GM18507 (cell line): Measurements from ENCODE around the gene EPHB2.

Experiments used
- DNase-seq: peaks from one replicate; pipeline ENCODE4 v3.0.0; 2011; ENCODE audit warnings: low read depth; ENCODE audit not compliant: insufficient read length; ENCODE audit errors: extremely low spot score
- FAIRE-seq: peaks from 2 replicates; lab custom pipeline; 2011; peaks lifted over from hg19 to GRCh38; lab: Jason Lieb, UNC

Gene EPHB2

DNA sequence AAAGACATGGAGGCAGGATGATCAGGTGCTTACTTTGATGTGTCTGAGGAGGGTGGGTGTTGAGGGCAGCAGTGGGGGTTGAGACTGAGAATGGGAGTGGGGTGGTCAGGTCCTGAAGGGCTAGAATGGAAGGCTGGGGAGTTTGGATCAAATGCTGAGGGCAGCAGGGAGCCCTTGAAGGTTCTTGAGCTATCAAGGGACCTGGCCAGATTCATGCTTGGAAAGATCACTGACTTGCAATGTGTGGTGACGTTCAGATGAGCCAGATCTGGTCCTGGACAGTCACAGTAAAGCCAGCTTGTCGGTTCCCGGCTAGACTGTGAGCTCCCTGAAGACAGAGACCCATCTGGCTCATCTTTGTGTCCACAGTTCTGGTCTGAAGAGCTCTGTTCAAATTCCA lies 3.8 kb downstream of the EPHB2 start:
- FAIRE-seq = no peak
- no peak for DNase-seq

DNA sequence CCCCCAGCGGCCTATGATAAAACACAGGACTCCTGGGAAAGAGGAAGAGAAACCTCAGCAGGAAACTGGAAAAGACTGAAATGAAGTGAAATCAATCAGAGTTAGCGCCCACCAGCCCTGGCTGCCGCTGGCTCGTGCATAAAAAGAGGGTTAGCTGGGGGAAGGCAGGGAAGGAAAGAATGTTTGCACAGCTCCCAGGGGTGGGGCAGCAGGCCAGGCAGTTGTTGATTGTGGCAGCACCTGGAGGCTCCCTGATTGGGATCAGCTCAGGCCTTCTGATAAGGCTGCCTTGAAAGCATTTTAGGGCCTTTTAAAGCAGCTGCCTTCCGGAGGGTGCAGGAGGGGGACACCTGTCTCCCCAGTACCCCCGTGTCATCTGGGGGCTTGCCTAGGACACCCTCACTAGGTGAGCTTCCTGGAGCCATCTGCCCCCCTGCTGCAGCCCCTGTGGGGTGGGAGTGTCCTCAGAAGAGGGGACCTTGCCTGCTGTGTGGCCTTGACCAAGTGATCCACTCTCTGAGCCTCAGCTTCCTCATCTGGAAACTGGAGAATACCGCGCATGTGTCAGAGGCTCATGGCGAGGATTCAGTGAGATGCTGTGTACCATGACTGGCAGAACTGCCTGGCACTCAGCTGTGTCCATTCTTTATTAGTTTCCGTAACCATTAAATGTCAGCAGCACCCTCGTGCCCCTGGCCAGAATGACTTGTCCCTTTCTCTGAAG lies 6.6 kb downstream of the EPHB2 start:
- DNase-seq (no peak), FAIRE-seq (no peak)

DNA sequence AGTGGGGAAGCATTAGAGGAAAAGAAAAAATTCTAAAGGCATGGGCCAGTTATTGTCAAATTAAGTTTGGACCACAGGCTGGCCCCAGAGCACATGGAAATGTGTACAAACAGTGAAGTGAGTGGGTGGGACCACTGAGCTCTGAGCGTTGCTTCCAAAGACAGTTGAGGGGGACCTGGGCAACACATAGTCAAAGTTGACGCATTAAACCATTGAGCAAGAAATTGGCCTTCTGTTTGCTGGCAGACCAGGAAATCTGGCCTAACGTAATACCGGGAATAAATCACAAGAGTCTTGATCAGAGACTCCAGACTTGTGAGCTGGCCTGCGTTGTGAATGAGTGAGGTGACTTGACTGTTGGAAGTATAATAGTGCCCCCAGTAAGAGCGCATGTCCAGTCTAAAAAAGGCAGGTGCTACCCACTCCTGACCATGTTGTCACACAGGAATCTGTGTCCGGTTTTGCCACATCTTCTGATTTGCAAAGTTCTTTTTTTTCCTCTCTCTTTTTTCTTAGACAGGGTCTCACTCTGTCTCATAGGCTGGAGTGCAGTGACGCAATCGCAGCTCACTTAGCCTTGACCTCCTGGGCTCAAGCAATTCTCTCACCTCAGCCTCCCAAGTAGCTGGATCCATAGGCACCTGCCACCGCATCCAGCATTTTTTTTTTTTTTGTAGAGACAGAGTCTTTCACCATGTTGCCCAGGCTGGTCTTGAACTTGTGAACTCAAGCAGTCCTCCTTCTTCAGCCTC lies 10.7 kb downstream of the EPHB2 start:
- FAIRE-seq (no peak), DNase-seq (no peak)

- no peak for DNase-seq
- FAIRE-seq = no peak
Measured at GRCh38 chr1:22722901-22723550, 12.4 kb downstream of the EPHB2 start.

- DNase-seq = no peak
- FAIRE-seq = no peak
Measured at GRCh38 chr1:22727873-22728272, 17.2 kb downstream of the EPHB2 start.

DNA sequence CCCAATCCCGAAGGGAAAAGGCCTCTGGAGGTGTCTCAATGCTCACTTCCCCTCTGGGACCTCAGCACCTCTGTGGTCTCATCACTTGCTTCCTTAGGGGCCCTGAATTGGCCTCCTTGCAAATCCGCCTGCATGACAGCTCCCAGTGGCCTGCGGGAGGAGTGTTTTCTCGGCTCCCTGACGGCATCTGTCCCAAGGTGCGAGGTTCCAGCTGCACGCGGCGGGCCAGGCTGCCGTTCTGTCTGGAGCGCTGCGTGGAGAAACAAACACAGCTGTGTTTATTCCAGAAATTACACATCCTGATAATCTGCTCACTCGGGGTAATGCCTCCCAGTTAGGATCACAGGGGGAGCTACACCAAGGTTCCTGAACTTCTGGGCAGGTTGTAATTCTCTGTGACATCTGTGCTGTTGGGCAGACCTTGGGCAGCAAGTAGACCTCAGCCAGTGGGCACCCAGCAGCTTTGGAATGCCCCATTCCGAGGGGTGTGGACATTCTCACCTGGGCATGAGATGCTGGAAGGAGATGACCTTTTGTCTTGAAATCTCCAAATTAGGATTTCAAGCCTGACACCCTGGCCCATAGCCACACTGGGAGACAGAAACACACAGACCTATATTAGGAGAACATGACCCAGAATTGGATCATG lies 18.2 kb downstream of the EPHB2 start:
- FAIRE-seq (no peak), DNase-seq (no peak)

DNA sequence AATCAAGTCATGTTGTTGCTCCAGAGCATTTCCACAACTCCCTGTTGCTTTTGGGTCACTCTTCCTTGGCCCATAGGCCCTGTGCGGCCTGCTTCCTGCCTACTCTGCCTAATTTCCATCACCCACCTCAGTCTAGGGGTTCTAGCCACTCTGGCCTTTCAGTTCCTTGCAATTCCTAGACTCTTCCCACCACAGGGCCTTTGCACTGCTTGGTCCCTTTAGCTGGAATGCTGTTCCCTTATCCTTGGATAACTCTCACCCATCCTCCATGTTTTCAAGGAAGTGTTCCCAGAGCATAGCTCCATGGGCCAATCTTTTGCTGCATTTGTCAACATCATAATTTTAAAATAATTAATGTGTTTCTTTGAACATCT lies 18.7 kb downstream of the EPHB2 start:
- FAIRE-seq (no peak), DNase-seq (no peak)

DNA sequence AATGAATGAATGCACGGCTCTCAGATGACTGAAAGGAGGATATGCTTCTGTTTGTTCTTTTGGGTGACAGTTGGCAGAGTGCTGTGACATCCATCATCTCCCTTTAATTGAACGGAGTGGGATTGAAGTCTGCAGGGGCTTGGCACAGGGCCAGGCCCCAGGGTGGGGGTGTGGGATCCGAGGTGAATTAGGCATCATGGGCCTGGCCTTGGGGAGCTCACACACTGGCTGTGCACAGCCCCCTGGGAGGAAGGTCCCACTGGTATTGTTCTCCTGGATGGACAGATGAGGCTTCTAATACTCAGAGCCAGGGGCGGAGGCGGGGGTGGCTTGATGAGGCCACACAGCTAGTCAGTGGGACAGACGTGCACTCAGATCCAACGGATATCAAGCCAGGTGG lies 19.3 kb downstream of the EPHB2 start:
- FAIRE-seq (no peak), DNase-seq (no peak)

DNA sequence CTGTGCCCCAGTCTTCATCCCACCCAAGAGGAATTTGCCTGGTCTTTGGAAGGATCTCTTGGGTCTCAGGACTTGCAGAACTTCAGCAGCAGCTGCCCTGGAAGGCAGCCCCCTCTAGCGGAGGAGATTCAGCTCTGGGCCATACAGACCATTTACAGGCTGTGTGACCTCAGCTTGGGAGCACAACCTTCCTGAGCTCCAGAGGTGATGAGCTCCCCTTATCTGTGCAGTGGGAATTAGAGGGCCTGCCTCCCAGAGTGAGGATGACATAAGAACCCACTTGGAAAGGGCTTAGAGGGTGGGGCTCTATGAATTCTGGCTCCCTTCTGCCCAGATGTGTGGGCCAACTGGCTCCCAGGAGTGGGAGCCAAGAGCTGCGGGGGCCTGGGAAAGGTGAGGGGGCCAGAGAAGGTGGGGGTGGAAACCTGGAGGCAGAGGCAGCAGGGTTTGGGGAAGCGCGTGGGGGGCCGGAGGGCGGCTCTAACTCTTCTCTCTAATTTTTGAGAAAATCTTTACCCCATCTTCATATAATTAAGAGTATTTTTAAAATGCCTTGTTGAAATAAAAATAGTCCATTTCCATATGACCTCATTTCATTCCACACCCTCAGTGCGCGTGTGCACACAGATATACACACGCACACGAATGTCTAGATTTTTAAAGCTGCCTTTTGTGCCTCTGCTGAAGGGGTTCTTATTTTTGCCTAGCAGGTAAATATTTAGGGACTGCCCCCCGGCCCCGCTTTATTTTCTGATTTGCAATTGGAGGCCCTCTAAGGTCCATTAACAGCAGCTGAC lies 21.5 kb downstream of the EPHB2 start:
- FAIRE-seq (no peak), DNase-seq (no peak)

DNA sequence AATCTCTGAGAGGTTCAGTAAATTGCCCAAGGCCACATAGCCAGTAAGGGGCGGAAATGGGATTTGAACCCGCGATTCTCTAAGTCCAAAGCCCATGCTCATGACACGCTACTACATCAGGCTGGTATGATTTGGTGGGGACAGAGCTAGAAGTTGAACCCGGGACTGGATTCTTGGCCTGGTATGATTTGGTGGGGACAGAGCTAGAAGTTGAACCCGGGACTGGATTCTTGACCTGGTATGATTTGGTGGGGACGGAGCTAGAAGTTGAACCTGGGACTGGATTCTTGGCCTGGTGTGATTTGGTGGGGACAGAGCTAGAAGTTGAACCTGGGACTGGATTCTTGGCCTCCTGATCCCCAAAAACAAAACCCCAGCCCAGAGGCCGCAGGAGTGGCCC lies 23.0 kb downstream of the EPHB2 start:
- FAIRE-seq = no peak
- DNase-seq = no peak

DNA sequence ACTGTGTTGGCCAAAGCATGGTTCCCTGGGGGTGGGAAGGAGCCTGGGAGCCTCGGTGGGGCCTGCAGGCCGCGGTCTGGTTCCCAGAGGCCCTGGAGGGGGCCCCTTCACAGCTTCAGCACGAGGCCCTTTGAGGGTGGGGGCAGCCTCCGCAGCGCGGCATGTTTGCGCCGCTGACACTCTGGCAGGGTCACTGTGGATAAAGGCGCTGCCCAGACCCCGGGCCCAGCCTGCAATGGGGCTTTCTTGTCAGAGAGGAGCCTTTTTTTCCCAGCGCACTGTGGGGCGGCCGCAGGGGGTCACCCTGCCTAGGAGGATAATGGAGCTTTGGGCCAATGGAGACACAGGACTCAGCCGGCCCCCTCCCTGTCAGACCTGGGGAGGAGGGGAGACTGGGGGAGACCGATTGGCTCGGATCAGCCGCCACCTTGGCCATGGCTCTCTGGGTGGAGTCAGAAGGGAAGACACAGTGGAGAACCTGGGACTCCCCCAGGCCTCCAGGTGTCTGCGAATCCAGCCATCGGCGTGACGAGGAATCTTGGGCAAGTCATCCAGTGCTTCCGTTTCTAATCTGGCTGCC lies 26.0 kb downstream of the EPHB2 start:
- no peak for FAIRE-seq
- DNase-seq = no peak

- DNase-seq = no peak
- FAIRE-seq = no peak
Measured at GRCh38 chr1:22737374-22738068, 26.9 kb downstream of the EPHB2 start.

- no peak for FAIRE-seq
- no peak for DNase-seq
Measured at GRCh38 chr1:22738069-22738435, 27.4 kb downstream of the EPHB2 start.

- DNase-seq (no peak), FAIRE-seq (no peak)
Measured at GRCh38 chr1:22738522-22738921, 27.9 kb downstream of the EPHB2 start.

DNA sequence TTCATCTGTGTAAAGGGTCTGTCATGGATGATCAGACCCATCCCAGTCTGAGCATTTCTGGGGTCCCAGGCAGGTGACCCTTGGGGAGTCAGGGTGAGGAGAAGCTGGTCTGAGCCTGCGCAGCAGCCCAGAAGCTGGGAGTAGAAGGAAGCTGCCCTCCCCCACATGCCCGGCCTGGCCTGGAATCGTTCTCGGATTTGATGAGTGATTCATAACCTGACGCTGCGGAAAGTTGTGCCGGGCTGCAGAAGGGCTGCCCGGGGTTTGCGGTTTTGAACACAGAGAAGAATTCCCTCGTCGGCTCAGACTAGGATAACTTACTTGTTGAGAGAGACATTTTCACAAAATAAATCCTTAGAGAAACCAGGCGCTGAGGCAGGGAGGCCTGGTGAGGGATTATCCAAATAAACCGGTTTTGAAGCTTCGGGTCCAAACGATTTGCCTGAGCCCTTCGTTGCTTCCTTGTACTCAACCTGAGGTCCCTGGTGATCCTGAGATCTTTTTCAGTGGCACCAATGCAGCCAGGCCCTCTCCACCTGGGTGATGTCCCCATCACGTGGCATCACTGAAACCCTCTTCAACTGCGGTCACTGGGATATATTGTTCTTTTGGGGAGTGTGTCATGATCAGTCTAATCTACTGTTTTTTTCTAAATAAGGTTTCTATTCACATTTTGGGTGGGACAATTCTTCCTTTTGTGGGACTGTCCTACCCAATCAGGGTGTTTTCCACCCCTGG lies 29.2 kb downstream of the EPHB2 start:
- FAIRE-seq = no peak
- no peak for DNase-seq

DNA sequence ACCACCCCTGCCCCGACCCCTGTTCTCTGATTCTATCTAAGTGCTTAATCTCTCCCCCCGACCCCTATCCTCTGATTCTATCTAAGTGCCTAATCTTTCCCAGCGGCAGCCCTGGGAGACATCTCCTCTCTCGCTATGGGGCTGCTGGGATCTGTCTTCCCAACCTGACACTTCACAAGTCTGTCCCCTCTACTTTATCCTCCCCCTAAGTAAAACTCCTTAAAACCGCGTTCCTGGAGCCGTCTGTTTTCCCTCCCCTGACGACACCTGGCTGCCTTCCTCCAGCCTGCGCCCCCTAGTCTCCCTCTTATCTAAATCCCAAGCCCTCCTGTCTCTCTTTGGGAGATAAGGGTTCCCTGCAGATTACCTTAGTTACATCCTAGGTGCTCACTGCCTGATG lies 30.5 kb downstream of the EPHB2 start:
- FAIRE-seq = no peak
- DNase-seq = no peak

- no peak for FAIRE-seq
- DNase-seq = no peak
Measured at GRCh38 chr1:22745669-22746585, 35.3 kb downstream of the EPHB2 start.
